SIG-M5 treated with dmso at 0.1 percent for 504 hours (cell line): ENCODE data around the gene ARHGAP30.
A peak's percentile ranks its signal among the peaks of the same experiment; 100 is the strongest.
"Not testable (repeated sequence)": the region's sequence is repeated elsewhere in the genome, so short reads cannot be mapped to it uniquely, and the experiment has no call there.

Experiments used
- DNase-seq: peaks from one replicate; lab custom pipeline; 2025; ENCODE audit not compliant: unreplicated experiment; lab: John Stamatoyannopoulos, UW

The ARHGAP30 gene

DNA sequence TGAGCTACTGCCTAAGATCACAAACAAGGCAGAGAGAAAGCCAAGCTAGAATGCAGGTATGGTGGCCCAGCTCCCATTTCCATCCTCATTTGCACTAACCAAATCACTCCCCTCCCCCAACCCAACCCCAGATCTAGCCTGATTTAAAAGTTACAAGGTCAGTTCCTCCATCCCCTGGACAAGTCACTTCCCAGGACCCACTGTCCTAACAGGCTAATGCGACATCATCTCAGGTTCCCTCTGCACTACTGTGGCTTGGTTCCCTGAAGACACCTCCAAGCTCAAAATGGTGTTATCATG lies 51.1 kb downstream of the ARHGAP30 start:
- no peak for DNase-seq

DNA sequence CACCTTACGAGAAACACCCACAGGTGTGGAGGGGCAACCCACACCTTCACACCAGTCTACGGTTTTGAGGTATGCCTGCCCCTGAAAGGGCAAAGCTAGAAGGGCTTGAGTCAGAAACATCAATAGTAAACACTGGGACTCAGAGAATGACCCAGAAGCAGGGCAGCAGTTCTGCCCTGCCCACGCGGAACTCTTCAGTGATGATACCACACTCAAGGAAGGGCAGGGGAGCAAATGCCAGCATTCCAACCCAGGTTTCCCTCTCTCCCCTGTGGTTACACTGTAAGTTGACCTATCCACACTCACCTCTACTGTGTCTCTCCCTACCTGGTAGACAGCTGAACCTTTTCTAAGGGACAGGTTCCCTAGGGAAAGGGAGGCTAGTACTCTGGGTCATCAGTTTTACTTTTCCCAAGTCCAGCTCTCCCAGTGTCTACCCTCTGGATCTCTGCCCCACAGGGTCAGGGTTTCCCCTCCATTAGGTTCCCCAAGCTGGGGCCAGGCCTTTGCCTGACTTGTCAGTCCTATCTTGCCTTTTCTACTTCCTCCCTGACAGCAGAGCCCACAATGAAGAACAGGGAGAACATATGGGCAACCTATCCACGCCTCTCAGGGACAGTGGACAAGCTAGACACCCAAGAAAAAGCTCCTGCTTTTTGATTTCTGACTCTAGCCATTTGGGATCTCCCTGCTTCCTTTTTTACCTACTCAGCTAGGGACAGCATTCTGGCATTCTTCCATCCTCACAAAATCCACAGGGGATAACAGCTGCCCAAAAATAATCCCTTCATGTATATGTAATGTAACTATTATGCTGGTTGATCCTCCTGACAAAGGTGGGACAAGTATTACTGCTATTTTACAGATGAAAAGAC lies 51.7 kb downstream of the ARHGAP30 start:
- DNase-seq: no peak

DNA sequence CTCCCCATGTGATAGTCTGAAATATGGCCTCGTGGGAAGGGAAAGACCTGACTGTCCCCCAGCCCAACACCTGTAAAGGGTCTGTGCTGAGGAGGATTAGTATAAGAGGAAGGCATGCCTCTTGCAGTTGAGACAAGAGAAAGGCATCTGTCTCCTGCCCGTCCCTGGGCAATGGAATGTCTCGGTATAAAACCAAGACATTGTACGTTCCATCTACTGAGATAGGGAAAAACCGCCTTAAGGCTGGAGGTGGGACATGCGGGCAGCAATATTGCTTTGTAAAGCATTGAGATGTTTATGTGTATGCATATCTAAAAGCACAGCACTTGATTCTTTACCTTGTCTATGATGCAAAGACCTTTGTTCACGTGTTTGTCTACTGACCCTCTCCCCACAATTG lies 52.5 kb downstream of the ARHGAP30 start:
- DNase-seq: not testable (repeated sequence)

DNA sequence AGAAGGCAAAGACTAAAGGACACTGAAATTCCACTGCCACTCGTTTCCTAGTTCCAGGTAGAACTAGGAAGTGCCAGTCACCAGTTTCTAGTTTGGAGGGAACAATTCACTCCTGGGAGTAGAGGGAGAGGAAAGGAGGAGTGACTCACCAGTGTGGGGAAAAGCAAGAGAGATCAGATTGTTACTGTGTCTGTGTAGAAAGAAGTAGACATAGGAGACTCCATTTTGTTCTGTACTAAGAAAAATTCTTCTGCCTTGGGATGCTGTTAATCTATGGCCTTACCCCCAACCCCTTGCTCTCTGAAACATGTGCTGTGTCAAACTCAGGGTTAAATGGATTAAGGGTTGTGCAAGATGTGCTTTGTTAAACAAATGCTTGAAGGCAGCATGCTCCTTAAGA lies 53.0 kb downstream of the ARHGAP30 start:
- DNase-seq: not testable (repeated sequence)

DNA sequence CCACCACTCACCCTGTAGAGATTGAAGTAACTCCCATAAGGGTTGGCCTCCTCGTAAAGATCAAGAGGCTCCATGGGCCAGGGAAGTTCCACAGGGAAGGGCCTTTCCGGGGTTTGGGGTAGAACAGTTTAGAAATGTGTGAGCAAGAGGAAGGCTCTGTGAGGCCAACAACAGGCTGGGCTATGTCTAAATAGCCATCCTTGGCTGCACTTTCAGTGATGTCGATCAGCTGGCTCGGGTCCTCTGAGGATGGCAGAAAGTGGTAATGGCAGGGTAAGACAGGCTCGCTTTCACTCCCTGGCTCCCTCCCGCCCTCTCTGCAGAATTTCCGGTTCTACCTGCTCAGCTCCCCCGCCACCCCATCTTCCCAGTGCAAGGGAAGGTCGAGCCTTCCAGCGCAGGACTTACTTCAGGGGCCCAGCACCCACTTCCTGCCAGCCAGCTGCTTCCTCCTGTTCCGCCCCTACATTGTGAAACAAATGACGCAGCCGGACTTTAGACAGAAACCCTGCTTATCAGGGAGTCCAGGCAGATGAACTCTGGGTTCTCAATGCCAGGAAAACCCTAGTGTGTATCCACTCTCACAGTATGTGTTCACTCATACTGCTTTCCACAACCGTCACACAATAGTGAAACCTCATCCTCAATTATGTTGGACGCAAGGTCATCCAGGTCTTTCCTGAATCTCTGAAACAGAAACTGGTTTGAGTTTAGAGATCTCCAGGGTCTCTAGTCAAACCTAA lies 56.0 kb downstream of the ARHGAP30 start:
- peak; percentile 97 for DNase-seq

DNA sequence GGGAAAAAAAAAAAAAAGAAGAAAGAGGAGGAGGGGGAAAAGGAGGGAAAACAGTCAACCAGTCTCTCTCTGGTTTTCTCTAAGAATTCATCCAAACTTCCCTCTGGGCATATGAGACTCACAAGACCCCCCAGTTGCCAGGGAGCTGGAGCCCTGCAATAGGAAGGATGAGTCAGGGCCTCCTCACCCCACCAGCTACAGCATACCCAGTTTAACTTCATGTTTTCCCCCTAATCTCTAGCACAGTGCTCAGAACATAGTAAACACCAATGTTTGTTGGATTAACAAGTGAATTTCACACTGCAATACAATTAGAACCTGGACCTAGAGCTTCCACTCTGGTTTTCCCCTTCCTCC lies 56.6 kb downstream of the ARHGAP30 start:
- DNase-seq: peak; percentile 73

DNA sequence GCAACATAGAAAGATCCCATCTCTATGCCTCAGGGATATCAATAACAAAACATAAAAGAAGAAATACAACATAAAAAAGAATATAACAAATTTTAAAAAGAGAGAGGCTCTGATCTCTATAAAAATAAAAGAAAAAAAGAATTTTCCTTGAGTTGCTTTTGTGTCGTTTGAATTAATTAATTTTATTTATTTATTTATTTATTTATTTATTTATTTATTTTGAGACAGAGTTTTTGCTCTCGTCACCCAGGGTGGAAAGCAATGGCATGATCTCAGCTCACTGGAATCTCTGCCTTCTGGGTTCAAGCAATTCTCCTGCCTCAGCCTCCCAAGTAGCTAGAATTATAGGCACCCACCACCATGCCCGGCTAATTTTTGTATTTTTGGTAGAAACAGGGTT lies 57.3 kb downstream of the ARHGAP30 start:
- DNase-seq: no peak

DNA sequence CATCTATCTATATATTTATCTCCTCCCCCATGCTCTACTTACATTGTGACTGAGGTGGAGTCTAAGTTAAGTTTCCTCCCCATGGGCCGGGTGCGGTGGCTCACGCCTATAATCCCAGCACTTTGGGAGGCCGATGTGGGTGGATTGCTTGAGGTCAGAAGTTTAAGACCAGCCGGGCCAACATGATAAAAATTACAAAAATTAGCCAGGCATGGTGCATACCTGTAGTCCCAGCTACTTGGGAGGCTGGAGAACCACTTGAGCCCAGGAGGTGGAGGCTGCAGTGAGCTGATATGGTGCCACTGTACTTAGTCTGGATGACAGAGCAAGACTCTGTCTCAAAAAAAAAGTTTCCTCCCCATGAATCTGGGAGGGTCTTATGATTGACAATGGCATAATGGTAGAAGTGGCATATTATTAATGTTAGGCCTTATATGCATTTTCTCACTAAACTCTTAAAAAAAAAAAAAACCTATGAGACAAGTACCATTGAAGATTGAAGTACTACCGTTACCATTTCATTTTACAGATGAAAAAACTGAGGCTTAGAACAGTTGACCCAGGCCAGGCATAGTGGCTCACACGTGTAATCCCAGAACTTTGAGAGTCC lies 60.0 kb downstream of the ARHGAP30 start:
- no peak for DNase-seq

DNA sequence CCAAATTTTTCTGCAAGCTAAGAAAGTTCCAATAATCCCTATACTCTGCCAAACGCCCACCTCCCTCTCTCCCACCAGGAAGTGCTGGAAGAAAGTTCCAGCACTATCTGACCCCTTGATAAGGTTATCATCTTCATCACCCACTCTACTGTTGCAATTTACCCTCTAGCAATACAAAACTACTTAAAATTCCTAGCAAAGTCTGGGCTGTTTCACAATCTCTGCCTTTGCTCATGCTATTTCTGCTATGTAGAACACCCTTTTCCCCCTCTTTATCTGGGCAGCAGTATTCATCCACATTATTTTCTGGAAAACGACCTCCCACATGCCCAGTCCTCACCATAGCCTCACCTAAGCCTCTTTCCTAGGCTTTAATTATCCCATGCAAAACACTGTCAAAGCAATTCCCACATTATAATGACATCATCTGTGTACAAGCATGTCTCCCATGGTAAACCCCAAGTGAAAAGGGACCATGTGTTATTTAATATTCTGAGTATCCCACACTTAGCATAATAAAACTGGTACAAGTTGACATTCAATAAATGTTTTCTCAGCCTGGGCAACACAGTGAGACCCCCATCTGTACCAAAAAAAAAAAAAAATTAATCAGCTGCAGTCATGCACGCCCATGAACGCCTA lies 60.7 kb downstream of the ARHGAP30 start:
- no peak for DNase-seq

DNA sequence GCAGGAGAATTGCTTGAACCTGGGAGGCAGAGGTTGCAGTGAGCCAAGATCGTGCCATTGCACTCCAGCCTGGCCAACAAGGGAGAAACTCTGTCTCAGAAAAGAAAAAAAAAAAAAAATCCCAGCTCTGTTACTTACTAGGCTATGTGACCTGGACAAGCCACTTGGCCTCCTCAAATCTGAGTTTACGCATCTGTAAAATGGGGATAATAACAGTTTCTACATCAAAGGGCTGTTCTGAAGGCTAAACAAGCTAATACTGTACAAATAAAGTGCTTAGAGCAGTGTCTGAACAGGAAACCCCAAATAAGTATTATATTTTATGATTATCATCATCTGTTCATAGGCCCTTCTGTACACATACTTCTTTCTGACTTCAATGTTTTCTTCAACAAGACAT lies 62.3 kb downstream of the ARHGAP30 start:
- no peak for DNase-seq

DNA sequence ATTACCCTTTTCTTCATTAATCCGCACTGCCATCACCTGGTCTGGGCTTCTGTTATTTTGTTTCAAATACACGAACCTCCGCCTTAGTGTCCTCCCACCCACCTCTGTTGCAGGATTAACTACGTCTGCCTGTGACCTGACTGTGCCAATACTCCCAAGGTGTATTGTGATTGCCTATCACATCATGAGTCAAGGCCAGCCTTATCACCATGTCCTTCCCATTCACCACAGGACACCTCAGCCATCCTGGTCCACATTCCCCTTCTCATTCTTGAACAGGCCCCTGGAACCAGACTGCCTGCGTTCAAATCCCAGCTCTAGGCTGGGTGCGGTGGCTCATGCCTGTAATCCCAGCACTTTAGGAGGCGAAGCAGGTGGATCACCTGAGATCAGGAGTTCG lies 63.1 kb downstream of the ARHGAP30 start:
- no peak for DNase-seq

DNA sequence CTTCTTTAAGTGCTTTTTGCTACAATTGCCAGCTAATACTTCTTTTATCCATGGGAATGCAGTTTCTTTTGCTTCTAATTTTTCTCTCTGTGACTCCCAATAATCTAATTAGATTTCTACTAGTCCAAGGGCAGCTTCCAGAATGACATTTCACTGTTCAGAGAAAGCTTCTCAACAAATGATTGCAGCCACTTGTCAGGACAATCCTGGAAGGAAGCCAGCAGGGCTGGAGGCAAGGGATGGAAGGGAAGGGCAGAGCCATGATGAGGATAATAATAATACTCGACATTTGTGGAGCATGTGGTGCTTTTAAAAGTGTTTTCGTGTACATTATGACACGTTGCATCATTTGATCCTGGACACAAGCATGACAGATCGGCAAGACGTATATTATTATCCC lies 68.2 kb downstream of the ARHGAP30 start:
- no peak for DNase-seq

DNA sequence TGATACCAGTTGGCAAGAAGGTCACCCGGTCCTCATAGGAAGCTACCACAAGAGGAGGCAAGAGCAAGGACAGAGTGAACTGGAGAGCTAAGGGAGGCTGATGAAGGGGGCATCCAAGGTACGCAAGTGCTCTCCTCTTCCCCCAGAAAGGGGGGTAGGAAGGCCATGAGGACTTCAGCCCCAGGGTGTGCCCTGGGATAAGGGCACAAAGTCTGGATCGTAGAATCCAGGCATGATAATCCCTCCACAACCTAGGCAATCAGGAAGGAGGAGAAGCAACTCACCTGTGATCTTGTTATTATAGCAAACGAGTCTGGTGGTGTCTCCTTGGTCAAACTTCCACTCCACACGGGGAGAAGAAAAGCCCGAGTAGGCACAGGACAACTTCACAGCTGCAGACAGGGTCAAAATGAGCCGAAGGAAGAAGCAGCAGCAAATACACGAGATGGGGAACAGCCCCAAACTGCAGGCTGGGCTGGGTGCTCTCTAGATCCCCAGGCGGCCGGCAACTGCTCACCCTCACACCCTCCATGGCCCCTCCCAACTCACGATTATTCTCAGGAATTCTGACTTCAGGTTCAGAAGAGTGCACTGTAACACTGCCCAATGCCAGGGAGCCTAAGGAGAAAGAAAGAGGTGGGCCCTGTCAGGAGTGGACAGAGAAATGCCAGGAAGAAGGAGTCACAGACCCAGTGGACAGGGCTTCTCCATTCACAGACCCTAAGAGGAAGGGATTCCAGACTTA lies 68.8 kb downstream of the ARHGAP30 start:
- DNase-seq: no peak

DNA sequence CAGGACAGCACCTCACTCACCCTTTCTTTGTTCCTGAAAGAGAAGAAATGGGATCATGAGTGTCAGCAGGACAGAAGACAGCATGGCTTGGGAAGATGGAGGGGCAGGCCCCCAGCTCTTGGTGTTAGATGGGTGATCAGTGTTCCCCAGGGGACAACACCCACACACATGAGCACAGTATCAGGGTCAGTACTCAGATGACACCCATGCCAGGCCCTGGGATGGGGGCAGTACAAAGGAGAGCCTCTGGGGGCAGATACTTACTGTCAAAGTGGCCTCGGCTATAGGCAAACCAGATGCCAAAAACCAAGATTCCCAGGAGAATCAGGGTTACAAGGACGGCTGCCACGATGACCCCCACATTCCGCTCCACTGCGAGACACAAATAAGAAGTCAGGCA lies 70.3 kb downstream of the ARHGAP30 start:
- DNase-seq: no peak

DNA sequence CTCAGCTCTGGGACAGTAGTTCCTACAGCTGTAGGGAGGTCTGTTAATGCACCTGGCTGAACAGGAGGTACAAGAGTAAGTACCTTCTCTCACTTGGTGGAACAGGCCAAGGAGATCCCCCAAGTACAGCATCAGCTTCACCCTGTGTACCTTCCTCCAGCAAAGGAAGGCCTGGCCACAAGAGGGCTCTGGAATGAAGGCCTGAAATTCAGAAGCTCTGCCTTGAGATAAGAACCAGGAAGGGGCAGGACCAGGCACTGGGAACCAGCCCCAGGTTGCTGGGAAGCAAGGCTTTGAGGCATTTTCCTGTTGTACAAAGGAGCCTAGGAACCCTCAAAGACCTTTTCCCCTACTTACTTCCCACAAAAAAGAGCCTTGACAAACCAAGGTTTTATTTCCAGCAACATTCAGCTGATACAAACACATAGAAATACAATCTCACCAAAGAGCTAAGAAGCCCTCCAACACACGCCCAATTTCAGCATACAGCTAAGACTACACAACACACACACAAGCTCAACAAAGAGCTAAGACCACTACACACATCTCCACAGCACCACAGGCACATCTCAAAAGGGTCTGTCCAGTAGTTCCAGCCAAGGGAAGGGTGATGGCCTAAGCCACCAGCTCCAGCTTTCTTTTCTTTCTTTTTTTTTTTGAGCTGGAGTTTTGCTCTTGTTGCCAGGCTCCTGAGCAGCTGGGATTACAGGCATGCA lies 72.2 kb downstream of the ARHGAP30 start:
- peak; percentile 73 for DNase-seq
